Stimulated activated naive B cell treated with anti-CD40 and anti-IgM and Interleukin-4, amounts not matched to agents 10 μg/mL and 1 μg/mL and 100 μg/mL, for 72 hours (primary cell): Measurements from ENCODE around the gene ANKRD11.
A peak's percentile ranks its signal among the peaks of the same experiment; 100 is the strongest.
"Not testable (repeated sequence)": the region's sequence is repeated elsewhere in the genome, so short reads cannot be mapped to it uniquely, and the experiment has no call there.

Experiments used
- ATAC-seq, 2 donors: fragments of 150-1000 bp; cut with Tn5 transposase; replicated peaks; 2 replicates each; pipeline ENCODE4 v1.10.0; 2021; ENCODE audit warnings: moderate library complexity in 1 of 2
- DNase-seq: peaks from one replicate; pipeline ENCODE4 v3.0.0; 2021
- H3K27ac Mint-ChIP-seq: one replicate; pipeline ENCODE4 v1.8.0; 2022; ENCODE audit warnings: mild to moderate bottlenecking, mixed read lengths
- H3K27me3 Mint-ChIP-seq, 2 donors: one replicate each; pipeline ENCODE4 v1.8.0; 2022; ENCODE audit warnings: mixed read lengths in 2 of 2
- H3K36me3 Mint-ChIP-seq, 2 donors: one replicate each; pipeline ENCODE4 v1.8.0; 2022; ENCODE audit warnings: mixed read lengths in 2 of 2, mild to moderate bottlenecking in 1 of 2
- H3K4me1 Mint-ChIP-seq, 2 donors: one replicate each; pipeline ENCODE4 v1.8.0; 2022; ENCODE audit warnings: mixed read lengths in 2 of 2, mild to moderate bottlenecking in 1 of 2
- H3K4me3 Mint-ChIP-seq, 2 donors: one replicate each; pipeline ENCODE4 v1.8.0; 2022; ENCODE audit warnings: mild to moderate bottlenecking in 2 of 2, mixed read lengths in 2 of 2, moderate library complexity in 1 of 2
- H3K9me3 Mint-ChIP-seq, 2 donors: one replicate each; pipeline ENCODE4 v1.8.0; 2022; ENCODE audit warnings: mixed read lengths in 2 of 2, mild to moderate bottlenecking in 1 of 2

The ANKRD11 gene

DNA sequence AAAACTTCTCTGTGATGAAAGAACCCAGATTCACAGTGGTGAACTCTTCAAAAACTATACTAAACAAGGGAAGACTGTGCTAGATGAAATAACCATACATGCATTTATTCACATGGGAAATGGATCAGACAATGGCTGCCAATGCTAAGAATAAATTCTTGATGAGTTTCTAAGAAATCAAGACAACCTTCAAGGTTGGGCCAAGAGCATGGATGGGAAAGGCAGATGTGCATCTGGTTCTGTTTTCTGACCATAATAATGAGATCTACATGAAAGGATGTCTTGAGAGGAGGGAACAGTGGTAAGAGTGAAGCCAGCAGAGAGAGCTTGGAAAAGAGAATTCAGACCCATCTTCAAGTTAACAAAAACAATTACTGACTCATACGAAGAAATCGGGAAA is 31.4 kb downstream of the ANKRD11 start:
- no peak for DNase-seq

DNA sequence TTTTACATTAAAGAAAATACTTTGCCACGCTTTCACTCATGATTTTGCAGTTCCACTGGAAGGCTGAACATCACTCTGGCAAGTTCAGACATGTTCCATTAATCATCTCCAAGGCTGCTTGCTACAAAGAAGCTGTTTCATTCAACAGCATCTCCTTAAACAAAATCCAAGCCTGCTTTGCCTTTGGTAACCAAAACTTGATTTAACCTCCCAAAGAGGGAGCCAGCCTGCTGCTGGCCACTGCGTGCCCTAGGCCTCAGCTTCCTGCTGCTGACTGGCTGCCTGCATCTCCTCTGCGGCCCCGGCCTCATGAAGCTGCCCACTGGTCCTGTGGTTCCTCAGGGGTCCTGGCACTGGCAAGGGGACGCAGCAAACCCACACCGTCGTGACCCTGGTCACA is 31.8 kb downstream of the ANKRD11 start:
- peaks cover 36 to 53% of the 10 kb centered on the region in 2 donors for H3K4me1 Mint-ChIP-seq
- H3K36me3 Mint-ChIP-seq: peaks cover 24 to 47% of the 10 kb centered on the region in 2 donors
- DNase-seq (no peak), ATAC-seq (no peak)
- no peaks in the 10 kb centered on the region for H3K9me3 Mint-ChIP-seq
- H3K27me3 Mint-ChIP-seq: no peaks in the 10 kb centered on the region
- no peak overlapping the region for H3K4me3 Mint-ChIP-seq
- no peak overlapping the region for H3K27ac Mint-ChIP-seq

More for the DNA sequence above, 31.4 kb downstream of the ANKRD11 start:
- H3K27me3 Mint-ChIP-seq: no peaks in the 10 kb centered on the region
- peaks cover 36 to 49% of the 10 kb centered on the region in 2 donors for H3K4me1 Mint-ChIP-seq
- H3K9me3 Mint-ChIP-seq: no peaks in the 10 kb centered on the region
- no peak overlapping the region for H3K4me3 Mint-ChIP-seq
- H3K27ac Mint-ChIP-seq: no peak overlapping the region
- ATAC-seq: no peak
- H3K36me3 Mint-ChIP-seq: peaks cover 23 to 43% of the 10 kb centered on the region in 2 donors

DNA sequence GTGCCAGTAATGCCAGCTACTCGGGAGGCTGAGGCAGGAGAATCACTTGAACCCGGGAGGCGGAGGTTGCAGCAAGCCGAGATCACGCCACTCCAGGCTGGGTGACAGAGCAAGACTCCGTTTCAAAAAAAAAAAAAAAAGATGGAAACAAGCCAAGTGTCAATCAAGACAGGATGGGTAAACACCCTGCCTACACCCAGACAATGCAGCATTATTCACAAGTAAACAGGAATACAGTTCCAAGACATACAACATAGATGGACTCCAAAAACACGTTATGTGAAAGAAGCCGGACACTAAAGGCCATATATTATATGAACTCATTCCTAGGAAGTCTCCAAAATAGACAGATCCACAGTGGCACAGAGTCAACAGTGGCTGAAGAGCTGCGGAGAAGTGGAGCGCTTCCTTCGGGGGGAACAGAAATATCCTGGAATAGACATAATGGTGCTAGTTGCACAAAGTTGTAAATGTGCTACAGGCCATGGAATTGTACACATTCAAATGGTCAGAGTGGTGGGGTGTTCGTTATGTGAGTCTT is 33.9 kb downstream of the ANKRD11 start:
- Mint-ChIP-seq H3K9me3 (no peaks in the 10 kb centered on the region), H3K27me3 (no peaks in the 10 kb centered on the region), H3K36me3 (peaks cover 22 to 50% of the 10 kb centered on the region in 2 donors), H3K4me1 (peaks cover 36 to 57% of the 10 kb centered on the region in 2 donors), H3K4me3 (no peak overlapping the region), H3K27ac (peak overlapping the region; percentile 56)
- DNase-seq (no peak), ATAC-seq (no peak)

DNA sequence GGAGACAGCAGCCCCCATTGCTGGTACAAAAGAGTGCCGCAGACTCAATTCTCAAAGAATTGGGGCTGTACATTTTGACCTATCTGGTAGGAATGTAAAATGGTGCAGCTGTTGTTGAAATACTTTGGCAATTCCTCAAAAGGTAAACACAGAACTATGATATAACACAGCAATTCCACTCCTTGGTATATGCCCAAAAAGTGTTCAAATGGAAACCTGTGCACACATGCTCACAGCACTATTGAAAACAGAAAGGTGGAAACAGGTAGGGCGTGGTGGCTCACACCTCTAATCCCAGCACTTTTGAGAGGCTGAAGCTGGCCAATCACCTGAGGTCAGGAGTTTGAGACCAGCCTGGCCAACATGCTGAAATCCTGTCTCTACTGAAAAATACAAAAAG is 34.7 kb downstream of the ANKRD11 start:
- H3K4me3 Mint-ChIP-seq: no peak overlapping the region
- no peaks in the 10 kb centered on the region for H3K9me3 Mint-ChIP-seq
- H3K36me3 Mint-ChIP-seq: peaks cover 22 to 44% of the 10 kb centered on the region in 2 donors
- H3K4me1 Mint-ChIP-seq: peaks cover 33 to 53% of the 10 kb centered on the region in 2 donors
- DNase-seq (no peak), ATAC-seq (no peak)
- H3K27me3 Mint-ChIP-seq: no peaks in the 10 kb centered on the region
- peak overlapping the region; percentile 20 for H3K27ac Mint-ChIP-seq

DNA sequence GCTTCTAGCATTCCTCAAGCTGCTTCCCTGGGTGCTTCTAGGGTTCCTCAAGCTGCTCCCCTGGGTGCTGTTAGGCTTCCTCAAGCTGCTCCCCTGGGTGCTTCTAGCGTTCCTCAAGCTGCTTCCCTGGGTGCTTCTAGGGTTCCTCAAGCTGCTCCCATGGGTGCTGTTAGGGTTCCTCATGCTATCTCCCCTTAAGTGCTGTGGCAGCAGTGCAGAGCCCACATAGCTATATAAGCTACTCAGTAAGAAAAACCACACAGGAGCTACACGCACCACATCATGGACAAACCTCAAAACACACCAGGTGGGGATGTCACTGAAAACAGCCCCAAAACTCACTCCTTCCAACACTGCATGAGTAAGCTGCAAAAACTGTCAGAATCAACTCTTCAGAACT is 35.2 kb downstream of the ANKRD11 start:
- Mint-ChIP-seq H3K36me3 (peaks cover 22 to 40% of the 10 kb centered on the region in 2 donors), H3K9me3 (no peaks in the 10 kb centered on the region), H3K27me3 (no peaks in the 10 kb centered on the region), H3K4me3 (no peak overlapping the region), H3K4me1 (peaks cover 34 to 56% of the 10 kb centered on the region in 2 donors), H3K27ac (peak overlapping the region; percentile 10)
- ATAC-seq: peak; percentile 39 to 56
- DNase-seq: no peak

DNA sequence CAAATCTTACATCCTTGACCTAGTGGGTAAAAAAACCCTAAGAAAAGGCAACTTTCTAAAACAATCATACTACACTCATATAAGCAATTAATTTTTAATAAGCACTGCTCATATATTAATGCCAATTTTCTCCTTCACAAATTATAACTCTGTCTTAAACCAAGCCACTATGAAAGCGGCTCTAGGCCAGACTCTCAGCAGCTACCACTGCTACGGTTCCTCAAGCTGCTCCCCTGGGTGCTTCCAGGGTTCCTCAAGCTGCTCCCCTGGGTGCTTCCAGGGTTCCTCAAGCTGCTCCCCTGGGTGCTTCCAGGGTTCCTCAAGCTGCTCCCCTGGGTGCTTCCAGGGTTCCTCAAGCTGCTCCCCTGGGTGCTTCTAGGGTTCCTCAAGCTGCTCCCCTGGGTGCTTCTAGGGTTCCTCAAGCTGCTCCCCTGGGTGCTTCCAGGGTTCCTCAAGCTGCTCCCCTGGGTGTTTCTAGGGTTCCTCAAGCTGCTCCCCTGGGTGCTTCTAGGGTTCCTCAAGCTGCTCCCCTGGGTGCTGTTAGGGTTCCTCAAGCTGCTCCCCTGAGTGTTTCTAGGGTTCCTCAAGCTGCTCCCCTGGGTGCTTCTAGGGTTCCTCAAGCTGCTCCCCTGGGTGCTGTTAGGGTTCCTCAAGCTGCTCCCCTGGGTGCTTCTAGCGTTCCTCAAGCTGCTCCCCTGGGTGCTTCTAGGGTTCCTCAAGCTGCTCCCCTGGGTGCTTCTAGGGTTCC is 35.8 kb downstream of the ANKRD11 start:
- ATAC-seq: peak in 1 of 2 donors; percentile 51
- H3K27me3 Mint-ChIP-seq, H3K9me3 Mint-ChIP-seq, H3K27ac Mint-ChIP-seq, H3K4me3 Mint-ChIP-seq: not testable (repeated sequence)
- Mint-ChIP-seq H3K36me3 (peaks cover 22 to 40% of the 10 kb centered on the region in 2 donors), H3K4me1 (peaks cover 40 to 62% of the 10 kb centered on the region in 2 donors)
- peak; percentile 4 for DNase-seq

DNA sequence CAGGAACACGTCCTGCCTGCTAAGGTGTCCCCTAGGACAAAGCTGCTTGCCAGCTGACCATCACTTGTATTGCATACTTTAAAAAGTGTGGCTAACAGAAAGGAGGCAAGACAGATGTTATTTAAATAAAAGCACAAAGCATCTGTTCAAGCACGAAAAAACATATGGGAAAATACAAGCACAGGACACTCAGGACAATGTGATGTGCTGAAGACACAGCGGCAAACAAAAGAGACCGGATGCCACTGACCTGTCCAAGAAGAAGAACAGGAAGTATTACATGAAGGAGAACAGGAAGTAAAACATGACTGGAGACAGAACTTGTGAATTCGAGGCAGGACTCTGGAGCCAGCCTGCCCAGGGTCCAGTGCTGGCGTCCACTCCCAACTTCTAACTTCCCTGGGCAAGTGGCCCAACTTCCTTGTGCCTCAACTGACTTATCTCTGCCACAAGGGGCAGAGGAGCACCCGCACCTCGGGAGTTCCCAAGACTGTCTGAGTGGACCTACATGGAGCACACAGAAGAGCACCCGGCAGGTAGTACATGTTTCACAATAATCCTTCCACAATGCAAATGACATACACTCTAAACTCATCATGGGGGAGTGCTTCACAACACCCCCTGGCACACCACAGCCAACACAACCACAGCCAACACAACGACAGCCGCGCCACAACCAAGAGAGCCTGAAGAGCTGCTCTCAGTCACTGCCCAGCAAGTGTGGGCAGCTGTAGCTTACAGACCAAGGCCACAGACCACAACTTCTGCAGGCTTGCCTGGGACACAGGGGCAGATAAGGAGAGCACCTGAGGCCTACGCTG is 36.6 kb downstream of the ANKRD11 start:
- no peaks in the 10 kb centered on the region for H3K9me3 Mint-ChIP-seq
- peak overlapping the region; percentile 3 to 11 for H3K4me3 Mint-ChIP-seq
- H3K27ac Mint-ChIP-seq: peak overlapping the region; percentile 65
- no peak for DNase-seq
- H3K36me3 Mint-ChIP-seq: peaks cover 18 to 38% of the 10 kb centered on the region in 2 donors
- peak in 1 of 2 donors; percentile 35 for ATAC-seq
- H3K4me1 Mint-ChIP-seq: peaks cover 38 to 65% of the 10 kb centered on the region in 2 donors
- H3K27me3 Mint-ChIP-seq: no peaks in the 10 kb centered on the region

DNA sequence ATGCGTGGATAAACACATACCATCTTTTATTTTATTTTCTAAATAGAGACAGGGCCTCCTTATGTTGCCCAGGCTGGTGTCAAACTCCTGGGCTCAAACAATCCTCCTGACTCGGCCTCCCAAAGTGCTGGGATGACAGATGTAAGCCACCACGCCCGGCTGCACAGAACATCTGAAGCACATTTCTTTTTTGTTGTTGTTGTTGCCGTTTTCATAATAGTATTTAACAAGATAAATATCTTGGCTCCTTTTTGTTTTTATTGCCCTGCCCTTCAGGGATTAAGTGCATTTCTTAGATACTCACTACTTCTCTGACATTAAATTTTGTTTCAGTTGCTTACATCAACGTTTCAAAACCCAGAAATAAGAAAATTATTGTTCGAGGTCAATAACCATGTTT is 37.4 kb downstream of the ANKRD11 start:
- Mint-ChIP-seq H3K4me1 (peaks cover 37 to 63% of the 10 kb centered on the region in 2 donors), H3K27me3 (no peaks in the 10 kb centered on the region), H3K4me3 (no peak overlapping the region)

DNA sequence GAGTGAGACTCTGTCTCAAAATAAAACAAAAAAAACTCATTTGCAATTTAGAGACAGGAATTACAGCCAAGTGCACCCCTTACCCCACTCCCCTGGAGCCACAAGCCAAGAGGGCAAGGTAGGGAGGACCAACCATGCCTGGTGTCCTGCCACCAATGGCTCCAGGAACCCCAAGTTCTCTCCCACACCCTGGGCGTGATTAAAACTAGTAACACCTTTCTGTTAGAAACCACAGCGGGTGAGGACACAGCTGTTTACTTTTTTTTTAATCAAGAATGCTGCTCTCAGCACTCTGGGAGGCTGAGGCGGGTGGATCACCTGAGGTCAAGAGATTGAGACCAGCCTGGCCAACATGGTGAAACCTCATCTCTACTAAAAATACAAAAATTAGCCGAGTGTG is 38.1 kb downstream of the ANKRD11 start:
- Mint-ChIP-seq H3K27ac (no peak overlapping the region), H3K9me3 (no peaks in the 10 kb centered on the region), H3K4me3 (no peak overlapping the region), H3K27me3 (no peaks in the 10 kb centered on the region), H3K4me1 (peaks cover 40 to 68% of the 10 kb centered on the region in 2 donors), H3K36me3 (peaks cover 17 to 32% of the 10 kb centered on the region in 2 donors)
- DNase-seq (no peak), ATAC-seq (no peak)

More for the DNA sequence above, 37.4 kb downstream of the ANKRD11 start:
- Mint-ChIP-seq H3K36me3 (peaks cover 16 to 35% of the 10 kb centered on the region in 2 donors), H3K9me3 (no peaks in the 10 kb centered on the region), H3K27ac (no peak overlapping the region)
- DNase-seq (no peak), ATAC-seq (no peak)

DNA sequence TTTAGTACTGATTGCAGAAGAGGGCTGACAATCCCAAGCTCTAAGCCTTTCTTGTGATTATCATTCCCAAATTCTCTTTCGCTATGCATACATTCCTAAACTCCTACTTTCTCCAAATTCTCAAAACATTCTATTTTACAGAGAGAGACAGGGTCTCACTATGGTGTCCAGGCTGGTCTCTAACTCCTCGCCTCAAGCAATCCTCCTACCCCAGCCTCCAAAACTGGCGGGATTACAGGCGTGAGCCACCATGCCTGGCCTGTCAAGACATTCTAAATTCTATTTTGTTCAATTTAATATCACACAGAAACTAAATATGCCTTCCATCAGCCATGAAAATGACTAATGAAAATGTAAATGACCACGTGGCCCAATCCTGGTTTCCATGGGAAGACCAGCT is 39.8 kb downstream of the ANKRD11 start:
- no peak overlapping the region for H3K4me3 Mint-ChIP-seq
- peaks cover 48 to 73% of the 10 kb centered on the region in 2 donors for H3K4me1 Mint-ChIP-seq
- no peak overlapping the region for H3K27ac Mint-ChIP-seq
- no peak for ATAC-seq
- peaks cover 10 to 26% of the 10 kb centered on the region in 2 donors for H3K36me3 Mint-ChIP-seq
- no peaks in the 10 kb centered on the region for H3K27me3 Mint-ChIP-seq
- no peaks in the 10 kb centered on the region for H3K9me3 Mint-ChIP-seq
- DNase-seq: no peak

DNA sequence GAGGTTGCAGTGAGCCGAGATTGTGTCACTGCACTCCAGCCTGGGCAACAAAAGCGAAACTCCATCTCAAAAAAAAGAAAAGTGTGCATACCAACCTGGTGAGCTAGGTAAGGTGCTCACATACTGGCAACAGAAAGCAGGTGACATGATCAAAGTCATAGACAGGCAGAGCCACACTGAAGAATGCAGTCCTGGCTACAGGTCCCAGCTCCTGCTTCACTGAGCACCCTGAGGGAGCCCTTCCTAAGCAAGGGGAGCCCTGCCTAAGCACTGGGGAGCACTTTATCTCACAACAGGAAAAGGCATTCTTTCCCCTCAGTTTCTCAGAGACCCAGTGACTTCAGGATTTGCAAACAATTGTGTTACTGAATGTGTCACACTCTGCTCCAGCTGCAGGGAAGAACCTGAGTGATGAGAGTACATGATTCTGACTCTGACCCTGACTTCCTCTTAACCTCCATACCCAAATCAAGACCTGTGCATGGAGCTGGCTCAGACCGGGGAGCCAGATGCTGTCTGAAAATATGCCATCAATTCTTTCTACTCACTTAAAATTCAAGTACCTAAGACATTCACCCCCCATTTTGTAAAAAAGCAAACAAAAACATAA is 40.5 kb downstream of the ANKRD11 start:
- DNase-seq (no peak), ATAC-seq (peak; percentile 70 to 74)
- H3K27ac Mint-ChIP-seq: no peak overlapping the region
- H3K4me3 Mint-ChIP-seq: no peak overlapping the region
- H3K36me3 Mint-ChIP-seq: peaks cover 8 to 22% of the 10 kb centered on the region in 2 donors
- H3K9me3 Mint-ChIP-seq: no peaks in the 10 kb centered on the region
- H3K4me1 Mint-ChIP-seq: peaks cover 50 to 75% of the 10 kb centered on the region in 2 donors
- H3K27me3 Mint-ChIP-seq: no peaks in the 10 kb centered on the region

DNA sequence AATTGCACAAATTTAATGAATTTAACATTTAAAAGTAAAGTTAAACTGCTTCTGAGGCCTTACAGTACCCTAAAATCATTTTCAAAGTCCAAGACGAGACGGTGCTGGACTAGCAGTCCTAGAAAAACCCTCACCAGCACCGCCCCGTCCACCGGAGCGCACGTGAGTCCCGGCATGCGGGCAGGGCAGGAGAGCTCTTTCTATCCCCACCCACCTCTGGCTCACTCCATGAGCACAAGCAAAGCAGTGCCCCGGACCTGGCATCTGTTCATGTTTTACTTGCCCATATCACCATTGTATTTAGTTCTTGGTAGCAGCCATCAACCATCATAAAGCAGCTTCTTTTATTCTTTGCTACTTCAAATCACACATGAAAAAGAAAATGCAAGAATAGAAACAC is 41.7 kb downstream of the ANKRD11 start:
- H3K27me3 Mint-ChIP-seq: no peaks in the 10 kb centered on the region
- no peak overlapping the region for H3K27ac Mint-ChIP-seq
- H3K36me3 Mint-ChIP-seq: peaks cover 7 to 16% of the 10 kb centered on the region in 2 donors
- DNase-seq: no peak
- H3K4me3 Mint-ChIP-seq: no peak overlapping the region
- H3K4me1 Mint-ChIP-seq: peaks cover 51 to 77% of the 10 kb centered on the region in 2 donors
- no peaks in the 10 kb centered on the region for H3K9me3 Mint-ChIP-seq
- no peak for ATAC-seq

DNA sequence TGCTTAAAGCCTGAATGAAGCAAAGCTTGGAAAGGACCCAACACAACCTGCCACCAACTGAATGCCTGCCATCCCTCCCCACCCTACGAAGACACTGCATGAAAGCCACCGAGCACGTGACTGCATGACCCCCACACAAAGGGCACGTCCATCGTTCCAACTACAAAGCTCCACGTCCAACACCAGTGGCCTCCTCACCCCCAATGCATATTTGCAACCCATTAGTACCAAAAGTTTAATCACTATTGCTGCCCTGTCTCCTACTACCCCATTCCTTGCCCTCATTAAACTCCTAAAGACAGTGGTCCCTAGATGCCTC is 43.4 kb downstream of the ANKRD11 start:
- ATAC-seq: no peak
- peaks cover 61 to 84% of the 10 kb centered on the region in 2 donors for H3K4me1 Mint-ChIP-seq

More for the DNA sequence above, 43.4 kb downstream of the ANKRD11 start:
- H3K27me3 Mint-ChIP-seq: no peaks in the 10 kb centered on the region
- H3K9me3 Mint-ChIP-seq: no peaks in the 10 kb centered on the region
- H3K36me3 Mint-ChIP-seq: peaks cover 18 to 20% of the 10 kb centered on the region in 2 donors
- DNase-seq: no peak
- H3K27ac Mint-ChIP-seq: no peak overlapping the region
- H3K4me3 Mint-ChIP-seq: peak overlapping the region; percentile 31 to 63
